Gastrocnemius medialis (tissue), 4 donors: ENCODE results near the gene CAMTA1. TPM values are rescaled to one million over a fixed set of nuclear protein-coding genes. Genes with fewer than 3 reads are reported as not detected.

Experiments used
- ATAC-seq, 2 donors: fragments of 150-250 bp; one replicate each; pipeline ENCODE4 v1.9.1; 2016
- DNase-seq, 2 donors: peaks; one replicate each; pipeline ENCODE4 v3.0.0-alpha.2; 2019
- H3K27ac ChIP-seq, 4 donors: fragments of 200-600 bp; sonication (generic); 1 replicate in 1 of 4; 2 replicates in 3 of 4; pipeline ENCODE4 v1.5.1; 2016 to 2018; ENCODE audit warnings: mild to moderate bottlenecking in 2 of 4, moderate library complexity in 1 of 4
- H3K27me3 ChIP-seq, 3 donors: fragments of 200-600 bp; sonication (generic) in 2 of 3; 1 replicate in 1 of 3; 2 replicates in 2 of 3; pipeline versions ENCODE4 v1.5.1 to v1.6.0; 2016 to 2019; ENCODE audit warnings: mild to moderate bottlenecking in 1 of 3, moderate library complexity in 1 of 3
- H3K36me3 ChIP-seq, 2 donors: fragments of 200-600 bp; sonication (generic) in 1 of 2; one replicate each; pipeline ENCODE4 v1.5.1; 2017 to 2018
- H3K4me1 ChIP-seq, 2 donors: fragments of 200-600 bp; sonication (generic) in 1 of 2; one replicate each; pipeline ENCODE4 v1.5.1; 2016 to 2017; ENCODE audit warnings: mild to moderate bottlenecking in 2 of 2
- H3K4me3 ChIP-seq, 4 donors: fragments of 200-600 bp; sonication (generic) in 3 of 4; 1 replicate in 1 of 4; 2 replicates in 3 of 4; pipeline ENCODE4 v1.5.1; 2016 to 2019; ENCODE audit warnings: mild to moderate bottlenecking in 2 of 4
- H3K9me3 ChIP-seq, 3 donors: fragments of 200-600 bp; sonication (generic) in 2 of 3; 1 replicate in 1 of 3; 2 replicates in 2 of 3; pipeline ENCODE4 v1.5.1; 2016 to 2019
- POLR2A ChIP-seq, 2 donors: fragments of 450-650 bp; IDR thresholded peaks; one replicate each; pipeline ENCODE4 v1.6.1; 2017; ENCODE audit warnings: antibody characterized with exemption in 2 of 2, mild to moderate bottlenecking in 2 of 2, moderate library complexity in 2 of 2
- in situ Hi-C, 4 donors: fragments of 200-750 bp; cut with MboI; loops; one replicate each; pipeline versions ENCODE4 v1.15.0 to v1.8.0; 2017; ENCODE audit warnings: low sequenced_read_pairs in 4 of 4
- intact Hi-C: fragments of 100-400 bp; cut with DNase I; formaldehyde crosslinking; loops from one replicate; pipeline ENCODE4 v1.15.1; 2023; ENCODE audit warnings: low total_unique reads
- total RNA-seq, 4 donors: library from RNA; depleted of rRNA; stranded (reverse); fragments of >200 nt; gene quantifications; one replicate each; pipeline versions ENCODE4 v1.1.0 to v1.2.3, GENCODE V29; 2016
- TF ChIP-seq, protein P1 (sequence below), 5 experiments: fragments of 450-650 bp in 3 of 5; fragments of 200-600 bp in 2 of 5; sonication (generic) in 2 of 5; IDR thresholded peaks in 4 of 5; conservative IDR thresholded peaks in 1 of 5; 1 replicate in 4 of 5; 2 replicates in 1 of 5; pipeline ENCODE4 v1.5.1; 2016 to 2019; ENCODE audit warnings: antibody characterized with exemption in 5 of 5, mild to moderate bottlenecking in 3 of 5, moderate library complexity in 3 of 5

Gene CAMTA1
- total RNA-seq, 4 donors from 2014 or later: 60.5 to 113 (median 70.4) TPM

DNA sequence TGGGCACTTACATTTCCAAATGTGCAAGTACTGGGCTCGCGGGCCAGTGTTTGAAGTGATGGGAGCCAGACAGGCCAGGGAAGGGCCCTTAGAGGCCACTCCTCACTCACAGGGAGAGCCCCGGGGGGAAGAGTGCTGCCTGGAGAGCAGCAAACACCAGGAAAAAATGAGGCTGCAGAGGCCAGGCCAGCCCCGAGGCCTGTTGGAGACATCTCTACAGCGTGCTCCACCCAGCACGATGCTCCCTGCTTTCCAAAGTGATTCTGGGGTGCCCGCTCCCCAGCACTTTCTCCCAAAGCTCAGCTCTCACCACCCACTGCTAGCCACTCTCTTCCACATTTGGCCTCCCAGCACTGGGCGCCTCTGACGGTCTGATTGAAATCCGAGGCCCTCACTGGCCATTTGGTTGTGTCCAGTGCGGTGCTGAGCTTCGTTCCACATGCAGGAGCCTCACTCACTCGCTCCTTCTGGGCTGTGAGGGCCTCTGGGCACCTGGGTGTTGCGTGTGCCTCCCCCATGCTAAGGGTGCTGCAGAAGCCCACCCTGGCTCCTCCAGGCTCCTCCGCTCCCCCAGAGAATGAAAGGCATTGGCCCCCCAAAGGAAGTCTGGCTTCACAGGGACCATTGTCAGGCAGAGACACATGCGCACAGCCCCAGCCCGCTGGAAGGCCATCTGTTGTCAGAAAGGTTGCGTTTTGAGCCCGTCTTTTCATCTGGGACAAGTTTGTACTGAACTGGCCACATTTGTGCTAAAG lies 600.4 kb downstream of the CAMTA1 start:
- no peak overlapping the region for H3K4me3 ChIP-seq
- in situ Hi-C loops (no loop called here), intact Hi-C loops (no loop called here)
- H3K9me3 ChIP-seq: no peaks in the 10 kb centered on the region
- no peaks in the 10 kb centered on the region for H3K27me3 ChIP-seq
- TF ChIP-seq, protein P1, sequence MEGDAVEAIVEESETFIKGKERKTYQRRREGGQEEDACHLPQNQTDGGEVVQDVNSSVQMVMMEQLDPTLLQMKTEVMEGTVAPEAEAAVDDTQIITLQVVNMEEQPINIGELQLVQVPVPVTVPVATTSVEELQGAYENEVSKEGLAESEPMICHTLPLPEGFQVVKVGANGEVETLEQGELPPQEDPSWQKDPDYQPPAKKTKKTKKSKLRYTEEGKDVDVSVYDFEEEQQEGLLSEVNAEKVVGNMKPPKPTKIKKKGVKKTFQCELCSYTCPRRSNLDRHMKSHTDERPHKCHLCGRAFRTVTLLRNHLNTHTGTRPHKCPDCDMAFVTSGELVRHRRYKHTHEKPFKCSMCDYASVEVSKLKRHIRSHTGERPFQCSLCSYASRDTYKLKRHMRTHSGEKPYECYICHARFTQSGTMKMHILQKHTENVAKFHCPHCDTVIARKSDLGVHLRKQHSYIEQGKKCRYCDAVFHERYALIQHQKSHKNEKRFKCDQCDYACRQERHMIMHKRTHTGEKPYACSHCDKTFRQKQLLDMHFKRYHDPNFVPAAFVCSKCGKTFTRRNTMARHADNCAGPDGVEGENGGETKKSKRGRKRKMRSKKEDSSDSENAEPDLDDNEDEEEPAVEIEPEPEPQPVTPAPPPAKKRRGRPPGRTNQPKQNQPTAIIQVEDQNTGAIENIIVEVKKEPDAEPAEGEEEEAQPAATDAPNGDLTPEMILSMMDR (IDR thresholded peaks at IDR 0.05 in 4 of 5, conservative IDR thresholded peaks at IDR 0.05 in 1 of 5): no peak
- TF ChIP-seq POLR2A (IDR thresholded peaks at IDR 0.05): no peak
- peaks cover 3 to 11% of the 10 kb centered on the region in 2 donors for H3K4me1 ChIP-seq
- H3K36me3 ChIP-seq: no peaks in the 10 kb centered on the region
- DNase-seq: no peak
- ATAC-seq: no peak
- no peak overlapping the region for H3K27ac ChIP-seq

DNA sequence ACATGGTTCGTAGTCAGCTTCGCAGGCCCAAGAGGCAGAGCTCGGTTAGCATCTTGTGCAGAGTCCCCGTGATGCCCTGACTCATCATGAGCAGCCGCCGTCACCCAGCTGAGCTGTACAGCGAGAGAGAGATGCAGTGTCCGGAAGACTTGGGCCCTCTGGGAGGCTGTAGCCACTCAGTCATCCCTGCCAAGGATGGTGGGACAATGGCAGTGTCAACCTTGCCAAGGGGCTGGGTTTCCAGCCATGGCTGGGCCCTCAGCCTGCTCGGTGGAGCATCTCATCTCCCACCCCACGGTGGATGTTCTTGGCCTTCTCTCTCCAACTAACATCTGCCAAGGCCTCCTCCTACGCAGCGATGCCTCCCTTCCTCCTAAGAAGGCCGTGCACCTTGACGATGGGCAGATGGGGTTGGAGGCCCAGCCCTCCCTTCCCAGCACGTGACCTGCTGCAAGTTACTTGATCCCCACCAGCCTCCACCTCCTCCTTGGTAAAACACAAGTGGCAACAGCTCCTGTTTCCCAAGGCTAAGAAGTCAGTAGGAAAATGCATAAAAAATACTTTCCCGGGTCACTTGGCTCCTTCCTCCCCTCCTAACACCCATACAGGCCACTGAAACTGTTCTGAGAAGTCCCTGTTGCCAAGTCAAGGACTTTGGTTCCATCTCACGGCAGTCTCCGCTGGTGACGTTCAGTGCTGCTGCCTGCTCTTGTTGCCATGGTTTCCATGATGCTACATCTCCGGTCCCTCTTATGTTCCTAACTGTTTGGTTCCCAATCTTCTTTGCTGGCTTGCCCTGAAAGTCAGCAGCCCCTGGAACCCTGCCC lies 601.2 kb downstream of the CAMTA1 start:
- H3K36me3 ChIP-seq: no peaks in the 10 kb centered on the region
- TF ChIP-seq POLR2A (IDR thresholded peaks at IDR 0.05): no peak
- TF ChIP-seq, protein P1 (IDR thresholded peaks at IDR 0.05 in 4 of 5, conservative IDR thresholded peaks at IDR 0.05 in 1 of 5): no peak
- intact Hi-C loops: no loop called here
- in situ Hi-C loops: no loop called here
- H3K9me3 ChIP-seq: no peaks in the 10 kb centered on the region
- peaks cover 3 to 11% of the 10 kb centered on the region in 2 donors for H3K4me1 ChIP-seq
- no peak overlapping the region for H3K27ac ChIP-seq
- DNase-seq: no peak
- no peaks in the 10 kb centered on the region for H3K27me3 ChIP-seq
- no peak for ATAC-seq
- no peak overlapping the region for H3K4me3 ChIP-seq

DNA sequence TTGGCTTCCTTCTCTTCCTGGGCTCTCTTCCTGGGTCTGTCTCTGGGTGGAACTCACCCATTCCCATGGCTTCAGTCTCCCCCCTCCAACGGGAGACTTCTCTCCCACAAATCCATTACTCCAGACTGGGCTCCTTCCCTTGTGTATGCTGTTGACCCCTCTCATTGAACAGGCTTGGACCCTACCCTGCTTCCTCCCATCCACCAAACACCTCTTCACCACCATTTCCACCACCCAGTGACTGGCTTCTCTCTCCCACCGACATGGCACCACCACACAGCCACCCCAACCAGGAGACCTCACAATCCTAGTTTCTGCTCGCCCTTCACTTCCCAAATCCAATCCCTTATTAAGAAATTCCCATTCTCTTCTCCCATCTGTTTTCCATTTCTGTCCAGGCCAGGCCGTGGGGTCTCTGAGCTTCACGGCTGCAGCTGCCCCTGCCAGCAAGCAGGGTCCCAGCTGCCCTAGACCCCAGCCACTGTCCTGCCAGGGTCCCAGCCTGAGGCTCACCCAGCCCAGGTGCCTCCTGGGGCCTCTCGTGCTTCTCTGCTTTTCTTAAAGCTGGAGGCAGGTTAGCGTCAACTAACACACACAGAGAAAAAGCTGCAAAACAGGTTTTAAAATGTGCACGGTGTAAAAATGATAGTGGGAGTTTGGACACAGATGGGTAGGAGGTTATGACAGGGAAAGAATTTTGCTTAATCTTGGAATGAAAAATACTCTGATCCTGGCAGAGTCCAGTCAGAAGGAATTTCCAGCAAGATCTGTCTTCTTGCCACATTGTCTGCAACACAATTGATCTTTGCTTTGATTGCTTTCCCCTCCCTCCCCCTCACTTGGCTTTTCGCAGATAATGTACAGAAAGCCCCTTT lies 602.0 kb downstream of the CAMTA1 start:
- H3K27ac ChIP-seq: peak overlapping the region in 1 of 4 donors; percentile 39
- H3K27me3 ChIP-seq: no peaks in the 10 kb centered on the region
- in situ Hi-C loops (no loop called here), intact Hi-C loops (no loop called here)
- ATAC-seq (no peak), DNase-seq (no peak)
- H3K4me3 ChIP-seq: no peak overlapping the region
- no peak for TF ChIP-seq POLR2A (IDR thresholded peaks at IDR 0.05)
- TF ChIP-seq, protein P1 (IDR thresholded peaks at IDR 0.05 in 4 of 5, conservative IDR thresholded peaks at IDR 0.05 in 1 of 5): no peak
- H3K9me3 ChIP-seq: no peaks in the 10 kb centered on the region
- H3K4me1 ChIP-seq: peaks cover 3 to 11% of the 10 kb centered on the region in 2 donors
- no peaks in the 10 kb centered on the region for H3K36me3 ChIP-seq

DNA sequence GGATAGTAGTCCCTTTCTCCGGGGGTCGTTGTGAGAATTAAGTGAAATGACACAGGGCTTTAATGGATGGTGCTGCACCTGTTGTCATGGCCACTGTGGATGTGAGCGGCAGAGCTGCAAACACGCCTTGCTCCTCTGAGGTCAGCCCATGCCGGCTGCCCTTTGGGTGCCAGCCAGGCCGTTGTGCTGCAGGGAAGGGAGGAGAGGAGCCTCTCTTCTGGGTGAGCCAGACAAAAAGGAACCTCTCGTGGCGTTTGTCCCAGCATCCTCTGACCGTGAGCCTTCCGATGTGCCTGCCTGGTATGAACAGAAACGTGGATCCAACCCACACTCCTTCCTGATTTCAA lies 602.9 kb downstream of the CAMTA1 start:
- H3K4me3 ChIP-seq: no peak overlapping the region
- in situ Hi-C loops (no loop called here), intact Hi-C loops (no loop called here)
- no peak for TF ChIP-seq POLR2A (IDR thresholded peaks at IDR 0.05)
- TF ChIP-seq, protein P1 (IDR thresholded peaks at IDR 0.05 in 4 of 5, conservative IDR thresholded peaks at IDR 0.05 in 1 of 5): no peak
- peaks cover 3 to 11% of the 10 kb centered on the region in 2 donors for H3K4me1 ChIP-seq
- no peaks in the 10 kb centered on the region for H3K36me3 ChIP-seq
- ATAC-seq (no peak), DNase-seq (no peak)
- peak overlapping the region in 2 of 4 donors; percentile 39 to 60 for H3K27ac ChIP-seq
- no peaks in the 10 kb centered on the region for H3K27me3 ChIP-seq
- no peaks in the 10 kb centered on the region for H3K9me3 ChIP-seq
